MM.1S (cell line): ENCODE results near the gene PSKH1.

Source experiments
- EZH2 ChIP-seq: fragments of 300-600 bp; sonication (generic); optimal IDR thresholded peaks from 2 replicates; pipeline ENCODE3; 2017; ENCODE audit warnings: low read depth, mild to moderate bottlenecking, antibody characterized with exemption, low read length, mixed read lengths
- EZH2phosphoT487 ChIP-seq: fragments of 300-600 bp; sonication (generic); IDR thresholded peaks from 2 replicates; pipeline ENCODE4 v1.6.1; 2018; ENCODE audit warnings: antibody characterized with exemption, low read length
- TF ChIP-seq, protein P1 (sequence below): fragments of 300-600 bp; sonication (generic); IDR thresholded peaks from 2 replicates; pipeline ENCODE4 v1.5.1; 2016; ENCODE audit warnings: antibody characterized with exemption, low read length, mixed read lengths

DNA sequence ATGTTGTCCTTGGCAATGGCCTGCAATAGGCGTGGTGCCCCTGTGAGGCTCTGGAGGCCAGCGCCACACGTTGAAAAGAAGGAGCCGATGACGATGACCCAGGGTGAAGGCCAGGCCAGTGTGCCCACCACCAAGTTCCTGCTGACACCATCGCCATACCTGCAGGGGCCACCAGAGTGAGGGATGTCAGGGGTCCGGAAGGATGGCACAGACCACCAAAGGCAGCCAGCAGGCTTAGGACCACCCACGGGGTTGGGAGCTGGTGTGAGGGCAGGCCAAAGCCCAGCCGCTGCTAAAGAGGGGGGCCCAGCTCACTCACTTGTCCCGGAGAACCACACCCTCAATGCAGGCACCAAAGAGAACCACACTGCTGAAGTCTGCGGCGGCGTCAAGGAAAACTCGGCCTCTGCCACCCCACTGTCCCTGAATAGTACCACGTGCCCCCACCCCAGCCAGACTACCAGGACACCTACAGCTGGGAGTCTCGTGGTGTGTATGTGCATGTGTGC lies 57.3 kb downstream of the PSKH1 start:
- TF ChIP-seq EZH2phosphoT487 (no peak), EZH2 (no peak)
- TF ChIP-seq, protein P1, sequence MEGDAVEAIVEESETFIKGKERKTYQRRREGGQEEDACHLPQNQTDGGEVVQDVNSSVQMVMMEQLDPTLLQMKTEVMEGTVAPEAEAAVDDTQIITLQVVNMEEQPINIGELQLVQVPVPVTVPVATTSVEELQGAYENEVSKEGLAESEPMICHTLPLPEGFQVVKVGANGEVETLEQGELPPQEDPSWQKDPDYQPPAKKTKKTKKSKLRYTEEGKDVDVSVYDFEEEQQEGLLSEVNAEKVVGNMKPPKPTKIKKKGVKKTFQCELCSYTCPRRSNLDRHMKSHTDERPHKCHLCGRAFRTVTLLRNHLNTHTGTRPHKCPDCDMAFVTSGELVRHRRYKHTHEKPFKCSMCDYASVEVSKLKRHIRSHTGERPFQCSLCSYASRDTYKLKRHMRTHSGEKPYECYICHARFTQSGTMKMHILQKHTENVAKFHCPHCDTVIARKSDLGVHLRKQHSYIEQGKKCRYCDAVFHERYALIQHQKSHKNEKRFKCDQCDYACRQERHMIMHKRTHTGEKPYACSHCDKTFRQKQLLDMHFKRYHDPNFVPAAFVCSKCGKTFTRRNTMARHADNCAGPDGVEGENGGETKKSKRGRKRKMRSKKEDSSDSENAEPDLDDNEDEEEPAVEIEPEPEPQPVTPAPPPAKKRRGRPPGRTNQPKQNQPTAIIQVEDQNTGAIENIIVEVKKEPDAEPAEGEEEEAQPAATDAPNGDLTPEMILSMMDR: no peak
